ENCODE results near the gene KCNC3. TPM values are rescaled to one million over a fixed set of nuclear protein-coding genes. Genes with fewer than 3 reads are reported as not detected.

KCNC3 gene
- total and polyA plus RNA-seq, 7 experiments from 2014 or later: 1.9 to 11.1 (median 2.4) TPM; not detected in 2

GRCh38 chr19:50333737-50334617, 4.8 kb upstream of the KCNC3 start:
- Histone ChIP-seq H3K36me3 (ENCODE audit: control insufficient read depth in 2 of 3, insufficient read depth in 3 of 3, low read length in 3 of 3) (no peaks in the 10 kb centered on the region), H3K4me3 (ENCODE audit: low read length) (peak overlapping the region; percentile 97), H3K27ac (ENCODE audit: low read depth, low read length) (peak overlapping the region; percentile 59), H3K27me3 (ENCODE audit: control insufficient read depth in 2 of 2, insufficient read depth in 2 of 2, low read length in 2 of 2) (peaks cover 15 to 16% of the 10 kb centered on the region in 2 donors), H3K9me3 (ENCODE audit: control insufficient read depth in 2 of 3, low read length in 3 of 3) (peaks cover 0 to 14% (median 0%) of the 10 kb centered on the region in 3 experiments), H3K4me1 (ENCODE audit: control insufficient read depth in 2 of 2, insufficient read depth in 2 of 2, low read length in 2 of 2) (peaks cover 36 to 47% of the 10 kb centered on the region in 2 donors)
- H3K9me3 Mint-ChIP-seq: peaks cover 0 to 16% (median 10%) of the 10 kb centered on the region in 11 donors
- DNase-seq (peak in 4 of 9 donors; percentile 84 to 95 (median 89)), ATAC-seq (peak; percentile 17)
- peaks cover 2 to 48% (median 35%) of the 10 kb centered on the region in 5 donors for H3K27me3 Mint-ChIP-seq
- H3K4me1 Mint-ChIP-seq: peaks cover 29 to 58% (median 51%) of the 10 kb centered on the region in 7 donors
- H3K27ac Mint-ChIP-seq: peak overlapping the region; percentile 68 to 97 (median 92)
- H3K36me3 Mint-ChIP-seq: peaks cover 0 to 15% (median 4%) of the 10 kb centered on the region in 5 donors
- CTCF ChIA-PET: interaction anchor here (0.6 to 2.2 kb wide), 3 partner anchors 23 to 79 kb away, joined by 3 to 6 read pairs (median 3); no protein-coding TSS in a partner anchor
- POLR2A ChIA-PET: interaction anchor here (0.7 to 2.1 kb wide), 5 partner anchors 13 to 186 kb away, joined by 3 to 12 read pairs (median 4); partner anchors contain the start of gene JOSD2
- peak overlapping the region; percentile 72 to 97 (median 91) for H3K4me3 Mint-ChIP-seq
- intact Hi-C loops (cut with micrococcal nuclease): loop anchor here (1.0 to 10.0 kb wide), 10 partner anchors 23 to 1033 kb away; partner anchors contain the start of genes JOSD2 (in 2 of the 2), NR1H2 (in 2 of the 2), POLD1 (in 2 of the 2) and AKT1S1 (in 1 of the 2)

DNA sequence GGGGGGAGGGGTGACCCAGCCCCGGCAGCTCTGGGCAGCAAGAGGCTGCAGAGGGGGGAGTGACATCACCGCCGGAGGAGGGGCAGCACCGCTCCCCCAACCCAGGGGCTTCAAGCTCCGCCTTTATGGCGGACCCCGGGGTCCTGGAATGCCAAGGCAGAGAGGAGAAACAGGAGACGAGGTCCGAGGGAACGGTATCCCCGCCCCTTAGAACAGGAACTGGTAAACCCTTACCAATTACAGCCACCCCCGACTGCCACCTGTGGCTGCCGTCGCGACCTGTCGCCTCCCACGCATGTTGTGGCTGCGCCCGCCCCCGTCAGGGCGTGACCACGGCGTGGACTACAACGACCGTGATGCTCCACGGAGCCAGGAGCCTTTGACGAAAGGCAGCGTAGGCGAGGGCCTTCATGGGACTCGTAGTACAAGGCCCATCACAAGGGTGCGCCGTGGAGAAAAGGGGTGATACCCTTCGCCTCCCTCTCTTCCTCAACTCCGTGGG, 4.1 kb upstream of the KCNC3 start:
- peaks cover 0 to 14% (median 0%) of the 10 kb centered on the region in 3 experiments for H3K9me3 ChIP-seq (ENCODE audit: control insufficient read depth in 2 of 3, low read length in 3 of 3)
- no peaks in the 10 kb centered on the region for H3K36me3 ChIP-seq (ENCODE audit: control insufficient read depth in 2 of 3, insufficient read depth in 3 of 3, low read length in 3 of 3)
- intact Hi-C loops (cut with micrococcal nuclease): loop anchor here (1.0 to 10.0 kb wide), 10 partner anchors 24 to 1034 kb away; partner anchors contain the start of genes JOSD2 (in 2 of the 2), NR1H2 (in 2 of the 2), POLD1 (in 2 of the 2) and AKT1S1 (in 1 of the 2)
- ChIA-PET POLR2A (interaction anchor here (0.7 to 2.1 kb wide), 6 partner anchors 13 to 185 kb away, joined by 3 to 12 read pairs (median 4); partner anchors contain the start of gene JOSD2), CTCF (interaction anchor here (0.6 to 2.2 kb wide), 2 partner anchors 24 to 79 kb away, joined by 3 to 6 read pairs; no protein-coding TSS in a partner anchor)
- peaks cover 29 to 58% (median 51%) of the 10 kb centered on the region in 7 donors for H3K4me1 Mint-ChIP-seq
- DNase-seq (peak in 8 of 9 donors; percentile 63 to 95 (median 88)), ATAC-seq (peak; percentile 74)
- H3K27ac ChIP-seq (ENCODE audit: low read depth, low read length): peak overlapping the region; percentile 59
- H3K9me3 Mint-ChIP-seq: peaks cover 0 to 16% (median 10%) of the 10 kb centered on the region in 11 donors
- H3K27me3 ChIP-seq (ENCODE audit: control insufficient read depth in 2 of 2, insufficient read depth in 2 of 2, low read length in 2 of 2): peaks cover 15 to 16% of the 10 kb centered on the region in 2 donors
- peaks cover 36 to 47% of the 10 kb centered on the region in 2 donors for H3K4me1 ChIP-seq (ENCODE audit: control insufficient read depth in 2 of 2, insufficient read depth in 2 of 2, low read length in 2 of 2)
- peak overlapping the region; percentile 68 to 97 (median 92) for H3K27ac Mint-ChIP-seq
- H3K27me3 Mint-ChIP-seq: peaks cover 2 to 48% (median 35%) of the 10 kb centered on the region in 5 donors
- H3K4me3 ChIP-seq (ENCODE audit: low read length): peak overlapping the region; percentile 97
- peak overlapping the region; percentile 72 to 97 (median 91) for H3K4me3 Mint-ChIP-seq
- H3K36me3 Mint-ChIP-seq: peaks cover 0 to 13% (median 4%) of the 10 kb centered on the region in 5 donors

DNA sequence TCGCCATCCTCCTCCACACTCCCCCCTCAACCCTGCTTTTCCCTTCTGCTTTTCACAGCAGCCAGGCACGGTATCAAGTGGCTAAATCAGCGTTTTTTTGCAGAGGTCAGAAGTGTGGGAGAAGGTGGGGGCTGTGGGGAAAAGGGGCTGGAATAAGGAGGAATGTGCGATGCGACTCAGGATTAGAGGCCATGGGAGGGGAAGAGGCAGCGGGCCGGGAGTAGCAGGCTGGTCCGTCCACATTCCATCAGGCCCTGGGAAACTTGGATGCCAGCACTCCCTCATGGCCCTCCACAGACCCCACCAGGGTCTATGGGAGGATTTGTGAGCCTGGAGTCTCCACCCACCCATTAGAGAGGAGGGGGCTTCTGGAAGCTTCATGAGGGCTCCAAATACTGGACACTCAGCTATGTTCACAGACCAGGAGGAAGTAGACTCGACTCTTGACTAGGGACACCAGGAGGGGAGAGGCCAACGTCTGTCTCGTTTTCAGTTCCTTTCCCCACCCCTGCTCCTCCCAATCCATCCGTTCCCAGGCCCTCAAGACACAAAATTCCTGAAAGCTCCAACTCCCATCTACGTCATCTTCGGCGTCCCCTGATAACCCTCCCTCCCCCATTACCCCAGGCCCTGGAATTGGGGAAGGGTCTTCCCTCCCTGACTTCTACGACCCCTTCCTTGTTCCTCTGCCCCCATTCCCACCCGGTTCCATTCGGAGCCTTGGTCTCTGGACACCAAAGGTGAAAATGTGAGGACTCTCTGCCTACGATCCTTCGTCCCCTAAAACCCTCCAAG, 3.3 kb upstream of the KCNC3 start:
- H3K27me3 Mint-ChIP-seq: peaks cover 7 to 54% (median 40%) of the 10 kb centered on the region in 5 donors

GRCh38 chr19:50331994-50332243, 2.7 kb upstream of the KCNC3 start:
- Histone ChIP-seq H3K4me1 (ENCODE audit: control insufficient read depth in 2 of 2, insufficient read depth in 2 of 2, low read length in 2 of 2) (peaks cover 36 to 50% of the 10 kb centered on the region in 2 donors), H3K36me3 (ENCODE audit: control insufficient read depth in 2 of 3, insufficient read depth in 3 of 3, low read length in 3 of 3) (no peaks in the 10 kb centered on the region), H3K27me3 (ENCODE audit: control insufficient read depth in 2 of 2, insufficient read depth in 2 of 2, low read length in 2 of 2) (peaks cover 15 to 26% of the 10 kb centered on the region in 2 donors), H3K9me3 (ENCODE audit: control insufficient read depth in 2 of 3, low read length in 3 of 3) (peaks cover 0 to 14% (median 0%) of the 10 kb centered on the region in 3 experiments), H3K27ac (ENCODE audit: low read depth, low read length) (no peak overlapping the region), H3K4me3 (ENCODE audit: low read length) (no peak overlapping the region)
- ATAC-seq (no peak), DNase-seq (no peak)
- ChIA-PET POLR2A (interaction anchor here (0.7 to 1.2 kb wide), 2 partner anchors 15 to 105 kb away, joined by 3 read pairs; no protein-coding TSS in a partner anchor), CTCF (no interaction called here)
- Mint-ChIP-seq H3K9me3 (peaks cover 0 to 24% (median 10%) of the 10 kb centered on the region in 11 donors), H3K4me1 (peaks cover 38 to 68% (median 61%) of the 10 kb centered on the region in 7 donors), H3K36me3 (peaks cover 0 to 17% (median 7%) of the 10 kb centered on the region in 5 donors), H3K4me3 (peak overlapping the region; percentile 58 to 97 (median 82)), H3K27me3 (peaks cover 12 to 56% (median 45%) of the 10 kb centered on the region in 5 donors), H3K27ac (peak overlapping the region in 7 of 9 donors; percentile 49 to 95 (median 74))
- intact Hi-C loops (cut with micrococcal nuclease): loop anchor here (2.0 to 10.0 kb wide), 5 partner anchors 393 to 1263 kb away; partner anchors contain the start of genes AKT1S1 (in 1 of the 2), CLDND2 (in 1 of the 2), CLEC11A (in 1 of the 2) and ETFB (in 1 of the 2)

More for the DNA sequence above, 3.3 kb upstream of the KCNC3 start:
- H3K4me1 Mint-ChIP-seq: peaks cover 33 to 63% (median 55%) of the 10 kb centered on the region in 7 donors
- H3K9me3 ChIP-seq (ENCODE audit: control insufficient read depth in 2 of 3, low read length in 3 of 3): peaks cover 0 to 14% (median 0%) of the 10 kb centered on the region in 3 experiments
- CTCF ChIA-PET: interaction anchor here (2.2 kb wide), 1 partner anchor 25 kb away, joined by 6 read pairs; no protein-coding TSS in a partner anchor
- ATAC-seq (no peak), DNase-seq (no peak)
- H3K9me3 Mint-ChIP-seq: peaks cover 0 to 20% (median 10%) of the 10 kb centered on the region in 11 donors
- H3K36me3 Mint-ChIP-seq: peaks cover 0 to 14% (median 5%) of the 10 kb centered on the region in 5 donors
- peaks cover 15 to 21% of the 10 kb centered on the region in 2 donors for H3K27me3 ChIP-seq (ENCODE audit: control insufficient read depth in 2 of 2, insufficient read depth in 2 of 2, low read length in 2 of 2)
- intact Hi-C loops (cut with micrococcal nuclease): loop anchor here (1.0 to 10.0 kb wide), 10 partner anchors 25 to 1035 kb away; partner anchors contain the start of genes JOSD2 (in 2 of the 2), NR1H2 (in 2 of the 2), POLD1 (in 2 of the 2) and AKT1S1 (in 1 of the 2)
- peak overlapping the region; percentile 97 for H3K4me3 ChIP-seq (ENCODE audit: low read length)
- peak overlapping the region; percentile 38 for H3K27ac ChIP-seq (ENCODE audit: low read depth, low read length)
- POLR2A ChIA-PET: interaction anchor here (0.7 to 2.1 kb wide), 5 partner anchors 14 to 184 kb away, joined by 3 to 12 read pairs (median 4); partner anchors contain the start of gene JOSD2
- peaks cover 36 to 47% of the 10 kb centered on the region in 2 donors for H3K4me1 ChIP-seq (ENCODE audit: control insufficient read depth in 2 of 2, insufficient read depth in 2 of 2, low read length in 2 of 2)
- no peaks in the 10 kb centered on the region for H3K36me3 ChIP-seq (ENCODE audit: control insufficient read depth in 2 of 3, insufficient read depth in 3 of 3, low read length in 3 of 3)
- peak overlapping the region in 6 of 9 donors; percentile 52 to 95 (median 86) for H3K27ac Mint-ChIP-seq
- H3K4me3 Mint-ChIP-seq: peak overlapping the region; percentile 58 to 97 (median 76)

- intact Hi-C loops (cut with micrococcal nuclease): loop anchor here (2.0 to 10.0 kb wide), 4 partner anchors 393 to 1263 kb away; partner anchors contain the start of genes AKT1S1 (in 1 of the 2), CLDND2 (in 1 of the 2), CLEC11A (in 1 of the 2) and ETFB (in 1 of the 2)
- peaks cover 43 to 73% (median 66%) of the 10 kb centered on the region in 7 donors for H3K4me1 Mint-ChIP-seq
- ChIA-PET POLR2A (interaction anchor here (0.7 kb wide), 1 partner anchor 105 kb away, joined by 3 read pairs; no protein-coding TSS in a partner anchor), CTCF (no interaction called here)
- H3K9me3 Mint-ChIP-seq: peaks cover 0 to 28% (median 10%) of the 10 kb centered on the region in 11 donors
- H3K27ac ChIP-seq (ENCODE audit: low read depth, low read length): peak overlapping the region; percentile 46
- H3K4me3 ChIP-seq (ENCODE audit: low read length): no peak overlapping the region
- peak overlapping the region; percentile 72 to 97 (median 85) for H3K4me3 Mint-ChIP-seq
- DNase-seq (no peak), ATAC-seq (no peak)
- peaks cover 15 to 28% of the 10 kb centered on the region in 2 donors for H3K27me3 ChIP-seq (ENCODE audit: control insufficient read depth in 2 of 2, insufficient read depth in 2 of 2, low read length in 2 of 2)
- H3K4me1 ChIP-seq (ENCODE audit: control insufficient read depth in 2 of 2, insufficient read depth in 2 of 2, low read length in 2 of 2): peaks cover 36 to 55% of the 10 kb centered on the region in 2 donors
- peaks cover 0 to 19% (median 7%) of the 10 kb centered on the region in 5 donors for H3K36me3 Mint-ChIP-seq
- peaks cover 18 to 61% (median 49%) of the 10 kb centered on the region in 5 donors for H3K27me3 Mint-ChIP-seq
- no peaks in the 10 kb centered on the region for H3K36me3 ChIP-seq (ENCODE audit: control insufficient read depth in 2 of 3, insufficient read depth in 3 of 3, low read length in 3 of 3)
- H3K27ac Mint-ChIP-seq: peak overlapping the region; percentile 24 to 95 (median 74)
- peaks cover 0 to 14% (median 0%) of the 10 kb centered on the region in 3 experiments for H3K9me3 ChIP-seq (ENCODE audit: control insufficient read depth in 2 of 3, low read length in 3 of 3)
Measured at GRCh38 chr19:50331221-50331993, 2.2 kb upstream of the KCNC3 start.
